Urinary bladder (tissue), 4 donors: Measurements from ENCODE around the gene ZBTB40. TPM values are rescaled to one million over a fixed set of nuclear protein-coding genes. Genes with fewer than 3 reads are reported as not detected.

ENCODE experiments used
- DNase-seq: peaks from one replicate; pipeline ENCODE4 v3.0.0-alpha.2; 2015; ENCODE audit errors: extremely low spot score
- H3K27ac ChIP-seq: one replicate; pipeline ENCODE4 v1.5.1; 2013; ENCODE audit warnings: low read depth, mild to moderate bottlenecking, moderate library complexity
- H3K36me3 ChIP-seq: one replicate; pipeline ENCODE4 v1.6.1; 2013; ENCODE audit warnings: mild to moderate bottlenecking, moderate library complexity; ENCODE audit not compliant: insufficient read depth
- H3K4me1 ChIP-seq: one replicate; pipeline ENCODE4 v1.6.1; 2013; ENCODE audit warnings: mild to moderate bottlenecking, moderate library complexity; ENCODE audit not compliant: insufficient read depth
- H3K4me3 ChIP-seq: one replicate; pipeline ENCODE4 v1.5.1; 2013; ENCODE audit warnings: low read depth, low read length
- WGBS: extraction: QIAGEN DNeasy Blood & Tissue Kit; methylation state at CpG from one replicate; pipeline ENCODE4 v1.1.7; 2013; 5-methylcytosine and 5-hydroxymethylcytosine counted together
- polyA plus RNA-seq: library from polyadenylated mRNA; stranded (reverse); fragments of 200-250 nt; gene quantifications from one replicate; pipeline ENCODE4 v1.2.3, GENCODE V29; 2013
- total RNA-seq: library from RNA; depleted of rRNA; stranded (reverse); fragments of >200 nt; gene quantifications from one replicate; pipeline ENCODE4 v1.2.3, GENCODE V29; 2014
- donor health status: healthy with polysubstance abuse.
- donor health status: healthy.

Gene ZBTB40
- total and polyA plus RNA-seq, 2 donors: 9.8 to 11.6 TPM

DNA sequence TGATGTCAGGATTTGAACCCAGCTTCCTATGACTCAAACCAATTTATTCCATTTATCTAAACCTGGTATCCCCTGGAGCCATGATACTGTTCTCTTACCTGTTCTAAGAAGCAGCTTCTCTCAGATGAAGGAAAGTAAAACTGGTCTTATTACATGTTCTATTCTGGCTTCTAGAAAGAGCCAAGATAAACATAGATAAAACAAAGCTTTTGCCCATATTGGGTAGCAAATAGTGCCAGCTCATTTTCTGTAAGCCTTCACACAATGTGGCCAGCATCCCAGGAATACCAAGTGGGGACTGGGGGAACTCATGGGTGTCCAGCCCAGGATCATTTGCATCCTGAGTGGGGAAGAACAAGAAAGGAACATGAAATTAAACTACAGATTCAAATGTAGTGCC, 58.2 kb downstream of the ZBTB40 start:
- no peak for DNase-seq
- H3K36me3 ChIP-seq: peaks cover 6% of the 10 kb centered on the region
- H3K4me1 ChIP-seq: no peaks in the 10 kb centered on the region
- no peak overlapping the region for H3K27ac ChIP-seq
- no peak overlapping the region for H3K4me3 ChIP-seq

DNA sequence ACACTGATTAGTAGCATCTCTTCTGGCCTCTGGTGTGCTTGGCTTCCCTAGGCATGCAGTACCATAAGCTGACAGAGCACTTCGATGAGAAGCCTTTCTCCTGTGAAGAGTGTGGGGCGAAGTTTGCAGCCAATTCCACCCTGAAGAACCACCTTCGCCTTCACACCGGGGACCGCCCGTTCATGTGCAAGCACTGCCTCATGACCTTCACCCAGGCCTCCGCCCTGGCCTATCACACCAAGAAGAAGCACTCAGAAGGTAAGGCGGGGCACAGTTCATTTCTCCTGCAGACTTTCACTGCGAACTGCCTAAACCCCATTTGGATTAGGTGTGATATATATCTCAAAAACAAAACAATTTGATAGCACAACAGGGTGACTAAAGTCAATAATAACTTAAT, 61.2 kb downstream of the ZBTB40 start:
- no peak for DNase-seq
- WGBS: 97% methylated on average over 9 of the region's 9 CpGs
- Histone ChIP-seq H3K4me1 (no peaks in the 10 kb centered on the region), H3K4me3 (no peak overlapping the region), H3K36me3 (peaks cover 6% of the 10 kb centered on the region), H3K27ac (no peak overlapping the region)

DNA sequence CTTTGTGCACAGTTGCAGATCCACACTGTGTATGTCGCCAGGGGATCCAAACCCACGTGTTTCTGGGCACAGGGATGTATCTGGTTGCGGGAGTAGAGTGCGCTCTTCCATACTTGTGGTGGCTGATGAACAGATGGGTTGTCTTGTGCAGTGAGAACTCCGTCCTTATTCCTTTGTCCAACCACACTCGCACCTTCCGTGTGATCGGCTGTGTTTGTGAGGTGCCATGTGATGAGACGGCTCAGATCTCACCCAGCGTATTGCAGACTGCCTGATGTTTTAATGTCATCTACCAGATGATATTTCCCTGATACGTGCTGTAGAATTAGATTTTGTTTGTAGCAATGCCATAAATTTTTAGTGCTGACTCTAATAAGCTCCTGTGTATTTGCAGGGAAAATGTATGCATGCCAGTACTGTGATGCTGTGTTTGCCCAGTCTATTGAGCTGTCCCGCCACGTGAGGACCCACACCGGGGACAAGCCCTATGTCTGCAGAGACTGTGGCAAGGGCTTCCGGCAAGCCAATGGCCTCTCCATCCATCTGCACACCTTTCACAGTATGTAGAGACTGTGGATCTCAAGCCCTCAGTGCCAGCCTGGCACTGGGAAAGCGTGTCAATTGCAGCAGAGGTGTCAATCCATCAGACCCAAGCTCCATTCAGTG, 65.4 kb downstream of the ZBTB40 start:
- Histone ChIP-seq H3K4me1 (no peaks in the 10 kb centered on the region), H3K4me3 (no peak overlapping the region), H3K36me3 (no peaks in the 10 kb centered on the region), H3K27ac (no peak overlapping the region)
- 96% methylated on average over 16 of the region's 16 CpGs for WGBS
- no peak for DNase-seq

DNA sequence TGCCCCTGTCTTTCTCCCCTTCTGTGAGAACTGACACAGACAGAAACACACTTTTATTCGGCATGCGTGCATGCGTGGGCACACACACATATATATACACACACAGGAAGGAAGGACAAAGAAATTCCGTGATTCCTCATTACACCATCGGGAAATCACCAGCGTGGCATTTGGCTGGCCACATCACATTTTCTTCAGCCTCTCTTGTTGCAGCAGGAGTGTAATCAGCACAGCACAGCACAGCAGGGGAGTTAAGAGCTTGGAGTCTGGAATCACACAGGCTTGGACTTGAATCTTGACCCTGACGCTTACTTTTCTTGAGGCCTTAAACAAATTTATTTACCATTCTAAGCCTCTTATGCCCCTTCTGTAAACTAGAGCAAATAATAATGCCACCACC, 66.3 kb downstream of the ZBTB40 start:
- no peak overlapping the region for H3K4me3 ChIP-seq
- 79% methylated on average over 7 of the region's 7 CpGs for WGBS
- no peaks in the 10 kb centered on the region for H3K4me1 ChIP-seq
- H3K27ac ChIP-seq: no peak overlapping the region
- DNase-seq: no peak
- H3K36me3 ChIP-seq: no peaks in the 10 kb centered on the region

DNA sequence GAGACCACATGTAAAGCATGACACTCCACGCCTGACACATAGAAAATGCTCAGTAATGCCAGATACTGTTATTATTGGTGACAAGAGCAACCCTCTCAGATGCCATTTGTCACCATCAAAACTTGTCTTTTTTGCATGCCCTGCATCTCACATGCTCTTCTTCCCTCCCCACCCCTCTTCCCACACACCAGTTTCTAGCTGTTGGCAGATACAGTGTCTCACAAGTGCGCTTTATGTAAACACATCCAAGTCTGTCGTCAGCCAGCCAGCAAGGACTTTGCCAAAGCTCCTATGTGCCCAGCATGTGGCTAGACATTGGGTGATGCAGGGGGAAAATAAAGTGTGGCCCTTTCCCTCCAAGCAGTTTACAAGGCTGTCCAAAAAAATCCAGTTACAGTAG, 66.7 kb downstream of the ZBTB40 start:
- Histone ChIP-seq H3K27ac (no peak overlapping the region), H3K4me1 (no peaks in the 10 kb centered on the region), H3K4me3 (no peak overlapping the region), H3K36me3 (no peaks in the 10 kb centered on the region)
- WGBS: 53% methylated on average over 3 of the region's 3 CpGs
- no peak for DNase-seq

DNA sequence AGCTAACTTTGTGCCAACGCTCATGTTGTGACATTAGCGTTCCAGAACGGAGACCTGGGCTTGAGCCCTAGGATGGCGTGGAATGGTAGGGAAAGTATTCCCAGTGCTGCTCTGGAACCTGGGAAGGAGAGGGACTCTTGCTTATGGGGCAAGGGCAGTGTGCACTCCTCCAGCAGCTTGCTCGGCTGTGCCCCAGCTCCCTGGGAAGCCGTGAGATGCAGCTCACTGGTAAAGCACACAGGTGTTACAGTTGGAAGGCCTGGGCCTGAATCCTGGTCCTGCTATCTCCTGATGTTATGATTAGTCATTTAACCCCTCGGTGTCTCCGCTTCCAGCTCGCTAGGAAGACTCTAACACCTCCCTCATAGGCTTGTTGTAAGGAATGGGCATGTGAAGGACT, 69.2 kb downstream of the ZBTB40 start:
- H3K4me1 ChIP-seq: no peaks in the 10 kb centered on the region
- H3K4me3 ChIP-seq: no peak overlapping the region
- no peak for DNase-seq
- WGBS: 95% methylated on average over 9 of the region's 9 CpGs
- no peaks in the 10 kb centered on the region for H3K36me3 ChIP-seq
- no peak overlapping the region for H3K27ac ChIP-seq

DNA sequence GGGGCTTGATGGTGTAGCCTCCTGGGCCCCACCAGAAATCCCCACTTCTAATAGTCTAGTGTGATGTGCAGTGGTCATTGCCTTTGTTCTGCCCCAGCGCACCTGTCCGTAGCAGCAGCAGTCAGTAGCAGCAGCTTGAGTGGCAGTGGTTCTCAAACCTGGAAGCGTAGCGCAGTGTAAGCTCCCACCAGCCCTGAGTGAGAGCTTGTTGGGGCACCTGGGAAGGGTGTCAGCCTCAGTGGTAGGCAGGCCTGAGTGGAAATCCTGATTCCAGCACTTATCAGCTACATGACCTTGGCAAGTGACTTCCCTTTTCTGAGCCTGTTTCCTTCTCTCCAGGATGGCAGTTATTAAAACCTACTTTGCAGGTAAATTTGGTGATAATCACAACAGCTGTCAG, 70.0 kb downstream of the ZBTB40 start:
- no peak overlapping the region for H3K4me3 ChIP-seq
- H3K36me3 ChIP-seq: peaks cover under 1% of the 10 kb centered on the region
- no peaks in the 10 kb centered on the region for H3K4me1 ChIP-seq
- H3K27ac ChIP-seq: no peak overlapping the region
- 98% methylated on average over 4 of the region's 4 CpGs for WGBS
- no peak for DNase-seq

DNA sequence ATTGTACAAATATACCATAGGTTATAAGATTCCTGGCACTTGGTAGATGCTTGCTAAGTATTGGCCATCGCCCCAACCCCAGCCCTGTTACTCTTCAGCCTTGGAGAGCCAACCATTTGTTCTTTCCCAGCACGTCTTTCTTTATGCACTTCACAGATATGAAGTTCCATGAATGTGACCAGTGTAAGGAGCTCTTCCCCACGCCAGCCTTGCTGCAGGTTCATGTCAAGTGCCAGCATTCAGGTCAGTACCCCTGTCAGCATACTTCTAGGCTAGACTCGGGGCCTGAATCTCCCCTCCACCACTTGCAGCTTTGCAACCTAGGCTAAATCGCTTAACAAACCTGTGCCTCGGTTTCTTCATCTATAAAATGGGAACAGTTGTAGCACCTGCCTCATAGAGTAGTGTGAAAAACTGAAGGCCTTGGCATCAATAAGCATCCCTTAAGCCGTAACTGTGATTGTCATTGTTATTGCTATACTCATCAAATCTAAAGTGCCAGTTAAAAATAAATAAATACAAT, 70.6 kb downstream of the ZBTB40 start:
- H3K4me3 ChIP-seq: no peak overlapping the region
- DNase-seq: no peak
- H3K4me1 ChIP-seq: no peaks in the 10 kb centered on the region
- 97% methylated on average over 7 of the region's 7 CpGs for WGBS
- no peak overlapping the region for H3K27ac ChIP-seq
- H3K36me3 ChIP-seq: peaks cover 3% of the 10 kb centered on the region

DNA sequence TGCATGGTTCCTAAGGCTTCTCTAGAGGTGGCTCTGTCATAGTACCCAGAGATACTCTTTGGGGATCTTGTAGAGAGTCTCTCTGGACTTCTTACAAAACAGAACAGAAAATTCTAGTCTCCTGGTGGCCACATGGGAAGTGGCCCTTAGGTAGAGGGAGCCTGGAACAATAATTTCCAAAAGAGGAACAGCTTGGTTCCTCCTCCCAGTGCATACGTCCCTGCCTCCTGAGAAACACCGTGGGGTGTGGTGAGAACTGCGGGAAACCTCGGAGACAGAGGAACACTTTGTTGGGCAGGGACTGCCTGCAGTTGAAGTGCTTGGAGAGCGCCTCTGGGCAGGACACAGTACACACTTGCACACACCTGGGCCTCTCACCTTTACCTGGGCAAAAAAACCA, 72.8 kb downstream of the ZBTB40 start:
- DNase-seq: no peak
- 86% methylated on average over 5 of the region's 5 CpGs for WGBS
- peaks cover 3% of the 10 kb centered on the region for H3K36me3 ChIP-seq
- H3K27ac ChIP-seq: no peak overlapping the region
- H3K4me1 ChIP-seq: no peaks in the 10 kb centered on the region
- no peak overlapping the region for H3K4me3 ChIP-seq

DNA sequence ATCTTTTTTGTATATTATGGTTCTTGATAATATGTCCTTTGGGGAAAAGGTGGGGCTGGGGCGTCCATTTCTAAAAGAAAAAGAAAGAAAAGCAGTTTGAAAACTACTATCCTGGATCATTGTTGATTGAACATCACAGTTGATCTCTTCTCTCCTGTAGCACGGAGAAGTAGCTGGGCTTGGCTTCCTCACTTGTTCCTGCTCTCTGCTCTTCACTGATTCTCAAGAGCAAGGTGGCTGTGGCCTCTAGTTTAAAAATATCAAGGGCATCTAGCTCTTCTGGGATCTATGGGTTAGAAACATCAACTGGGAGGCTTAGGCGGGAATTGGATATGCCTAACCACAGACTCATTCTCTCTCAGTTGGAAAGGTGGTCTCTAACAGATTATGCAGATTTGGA, 73.6 kb downstream of the ZBTB40 start:
- no peak for DNase-seq
- Histone ChIP-seq H3K27ac (no peak overlapping the region), H3K4me3 (no peak overlapping the region), H3K4me1 (no peaks in the 10 kb centered on the region), H3K36me3 (peaks cover 3% of the 10 kb centered on the region)
- WGBS: 93% methylated on average over 3 of the region's 3 CpGs

DNA sequence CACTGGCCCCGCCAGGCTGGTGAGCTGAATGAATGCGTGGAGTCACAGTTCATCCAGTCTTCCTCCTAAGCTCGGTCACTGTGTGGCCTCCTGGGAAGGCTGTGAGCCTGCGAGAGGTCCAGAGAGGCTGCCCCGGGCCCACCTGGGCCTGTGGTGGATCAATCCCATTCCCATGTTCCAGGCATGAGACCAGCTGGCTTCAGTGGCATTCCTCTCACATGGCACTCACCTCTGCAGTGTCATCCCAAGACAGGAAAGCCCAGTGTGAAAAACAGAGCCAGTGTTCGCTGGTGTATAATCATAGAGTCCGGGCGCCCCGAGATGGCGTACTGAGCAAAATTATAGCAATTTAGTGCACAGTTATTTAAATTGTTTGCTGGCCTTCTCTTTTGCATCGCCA, 74.0 kb downstream of the ZBTB40 start:
- Histone ChIP-seq H3K4me1 (no peaks in the 10 kb centered on the region), H3K27ac (no peak overlapping the region), H3K36me3 (peaks cover 3% of the 10 kb centered on the region), H3K4me3 (no peak overlapping the region)
- DNase-seq: no peak
- 95% methylated on average over 11 of the region's 11 CpGs for whole genome bisulfite sequencing

DNA sequence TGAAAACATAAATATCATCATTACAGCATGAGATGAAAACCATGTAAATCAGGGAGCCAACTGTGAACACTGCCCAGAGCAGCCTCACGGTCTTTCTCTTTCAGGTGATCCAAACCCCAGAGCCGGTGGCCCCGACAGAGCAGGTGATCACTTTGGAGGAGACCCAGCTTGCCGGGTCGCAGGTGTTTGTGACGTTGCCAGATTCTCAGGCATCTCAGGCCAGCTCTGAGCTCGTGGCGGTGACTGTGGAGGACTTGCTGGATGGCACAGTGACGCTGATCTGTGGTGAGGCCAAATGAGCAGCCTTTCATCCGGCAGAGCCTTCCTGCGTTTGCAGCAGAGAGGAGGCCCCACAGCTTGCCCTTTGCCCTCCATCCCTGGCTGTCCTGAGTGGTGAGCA, 74.4 kb downstream of the ZBTB40 start:
- DNase-seq: no peak
- 88% methylated on average over 11 of the region's 11 CpGs for WGBS
- H3K27ac ChIP-seq: no peak overlapping the region
- no peak overlapping the region for H3K4me3 ChIP-seq
- H3K36me3 ChIP-seq: peaks cover 3% of the 10 kb centered on the region
- H3K4me1 ChIP-seq: no peaks in the 10 kb centered on the region

DNA sequence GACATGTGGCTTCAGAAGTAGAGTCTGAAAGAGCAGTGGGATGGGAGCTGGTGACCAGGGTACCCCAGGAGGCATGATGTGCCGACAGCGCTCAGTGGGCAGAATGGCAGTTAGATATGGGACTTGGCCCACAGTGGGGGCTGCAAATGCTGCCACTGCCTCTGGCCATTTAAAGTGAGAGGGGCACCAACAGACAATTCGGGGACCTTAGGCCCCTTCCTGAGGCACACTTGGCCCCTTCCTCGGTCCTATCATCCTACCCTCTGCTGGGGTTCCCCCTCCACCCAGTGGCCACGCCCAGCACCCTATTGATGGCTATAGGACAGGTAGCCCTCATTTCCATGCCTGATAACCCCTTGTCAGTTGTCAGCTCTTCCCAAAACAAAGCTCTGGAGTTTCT, 75.0 kb downstream of the ZBTB40 start:
- H3K4me1 ChIP-seq: no peaks in the 10 kb centered on the region
- no peak overlapping the region for H3K4me3 ChIP-seq
- 96% methylated on average over 5 of the region's 5 CpGs for WGBS
- no peak for DNase-seq
- peaks cover 3% of the 10 kb centered on the region for H3K36me3 ChIP-seq
- no peak overlapping the region for H3K27ac ChIP-seq

DNA sequence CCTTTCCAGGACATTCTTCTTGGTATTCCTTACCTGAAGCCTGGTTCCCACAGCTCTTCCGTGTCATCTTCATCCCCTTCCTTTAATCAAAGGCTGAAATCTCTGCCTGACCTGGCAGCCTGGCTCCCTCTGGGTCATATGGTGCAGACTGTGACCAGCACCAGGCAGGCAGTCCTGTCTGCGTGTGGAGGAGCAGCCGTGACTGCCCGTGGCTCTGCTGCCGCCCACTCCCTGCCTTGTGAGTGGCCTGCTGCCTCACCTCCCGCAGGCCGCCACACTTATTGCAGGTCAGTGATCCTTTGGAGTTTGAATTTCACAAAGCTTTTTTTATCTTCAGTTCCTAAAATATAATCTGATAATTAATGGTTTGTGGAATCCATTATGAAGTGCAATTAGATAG, 75.5 kb downstream of the ZBTB40 start:
- Histone ChIP-seq H3K36me3 (peaks cover 3% of the 10 kb centered on the region), H3K4me3 (no peak overlapping the region), H3K27ac (no peak overlapping the region), H3K4me1 (no peaks in the 10 kb centered on the region)
- 81% methylated on average over 7 of the region's 7 CpGs for whole genome bisulfite sequencing
- DNase-seq: no peak
